GM12891 (cell line): ENCODE measurements around the gene POLR1A.

ENCODE experiments used
- PAX5 ChIP-seq: IDR thresholded peaks from 2 replicates; pipeline ENCODE4 v1.6.1; 2011; ENCODE audit warnings: low read length, moderate library complexity, mild to moderate bottlenecking; ENCODE audit not compliant: insufficient read depth, severe bottlenecking
- POLR2A ChIP-seq: IDR thresholded peaks from 2 replicates; pipeline ENCODE4 v1.6.1; 2011; ENCODE audit warnings: low read depth, low read length, control low read depth
- POLR2AphosphoS5 ChIP-seq: IDR thresholded peaks from 2 replicates; pipeline ENCODE4 v1.6.1; 2011; ENCODE audit warnings: low read depth, low read length, control low read depth
- POU2F2 ChIP-seq: IDR thresholded peaks from 2 replicates; pipeline ENCODE4 v1.6.1; 2011; ENCODE audit warnings: low read depth, mild to moderate bottlenecking, control low read depth, low read length, moderate library complexity
- SPI1 ChIP-seq: IDR thresholded peaks from 2 replicates; pipeline ENCODE4 v1.6.1; 2011; ENCODE audit warnings: low read depth, low read length, control low read depth
- TAF1 ChIP-seq: IDR thresholded peaks from 2 replicates; pipeline ENCODE4 v1.6.1; 2011; ENCODE audit warnings: low read depth, low read length, control low read depth

DNA sequence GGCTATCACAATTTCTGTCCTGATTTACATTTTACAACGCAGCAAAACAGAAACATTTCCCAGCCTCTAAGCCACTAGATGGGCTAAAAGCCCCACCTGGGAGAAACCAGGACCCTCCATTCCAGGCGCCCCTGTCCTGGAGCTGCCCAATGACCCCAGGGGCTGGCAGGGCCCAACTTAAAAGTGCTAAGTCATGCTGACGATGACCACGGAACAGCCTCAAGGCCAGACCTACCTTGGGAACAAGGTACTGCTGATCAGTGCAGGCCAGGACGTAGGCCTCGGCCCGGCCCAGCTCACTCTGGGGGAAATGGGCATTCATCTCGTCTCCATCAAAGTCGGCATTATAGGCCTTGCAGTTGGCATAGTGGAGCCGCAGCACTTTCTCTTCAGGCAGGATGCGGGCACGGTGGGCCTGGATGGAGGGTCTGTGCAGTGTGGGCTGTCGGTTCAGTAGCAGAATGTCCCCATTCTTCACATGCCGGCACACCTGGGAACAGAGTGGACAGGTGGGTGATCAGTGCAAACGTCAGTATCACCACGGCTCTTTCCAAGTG is 35.8 kb downstream of the POLR1A start:
- no peak for TF ChIP-seq PAX5
- TF ChIP-seq TAF1 = no peak
- no peak for TF ChIP-seq POLR2AphosphoS5
- TF ChIP-seq POLR2A = no peak
- TF ChIP-seq SPI1 = no peak
- TF ChIP-seq POU2F2 = no peak
